ENCODE data around the gene TOPAZ1. TPM values are rescaled to one million over a fixed set of nuclear protein-coding genes. Genes with fewer than 3 reads are reported as not detected.

Gene TOPAZ1
- total and polyA plus RNA-seq, 2 of the 8 experiments (the other 6 are each of a cell fraction or from before 2014, with no cell fraction given): not detected

- no peak overlapping the region for H2BK120ac ChIP-seq (replicated peaks; ENCODE audit: low read depth, low read length)
- no peak for FAIRE-seq
- no peaks in the 10 kb centered on the region for H3K36me3 ChIP-seq (ENCODE audit: control insufficient read depth in 2 of 4, insufficient read depth in 4 of 4, low read length in 3 of 4)
- no peaks in the 10 kb centered on the region for H3K79me1 ChIP-seq (ENCODE audit: low read depth, low read length)
- H4K20me1 ChIP-seq (replicated peaks in 1 of 2; ENCODE audit: control insufficient read depth in 1 of 2, insufficient read depth in 2 of 2, low read length in 2 of 2): no peaks in the 10 kb centered on the region
- no peak overlapping the region for H4K8ac ChIP-seq (ENCODE audit: extremely low read depth, insufficient read depth, low read length)
- no peak overlapping the region for H3K23ac ChIP-seq (ENCODE audit: insufficient read length)
- ChIA-PET POLR2A (ENCODE audit: partially characterized antibody) (no interaction called here), CTCF (ENCODE audit: partially characterized antibody) (interaction anchor here (1.3 kb wide), 1 partner anchor 164 kb away, joined by 3 read pairs; no protein-coding TSS in a partner anchor)
- no peak overlapping the region for H3K14ac ChIP-seq (ENCODE audit: insufficient read length)
- no peak for DNase-seq (ENCODE audit: low read depth in 1 of 2, low spot score in 2 of 2)
- H3K23me2 ChIP-seq (ENCODE audit: low read depth, low read length): no peaks in the 10 kb centered on the region
- 82% methylated on average over 2 of the region's 2 CpGs; no CpG with 5 or more reads in 1 of the 2 experiments for WGBS, 2 experiments (ENCODE audit: extremely low coverage in 1 of 2, insufficient coverage in 1 of 2, insufficient read length in 1 of 2, insufficient replicate concordance in 2 of 2, low coverage in 1 of 2, low lambda C conversion rate in 2 of 2, missing lambda C conversion rate in 1 of 2)
- H3K4me3 ChIP-seq (ENCODE audit: extremely low read depth in 1 of 4, insufficient read depth in 2 of 4, low read depth in 3 of 4, low read length in 4 of 4): no peak overlapping the region
- H3K79me2 ChIP-seq (ENCODE audit: control insufficient read depth in 1 of 2, insufficient read depth in 2 of 2, low read length in 2 of 2): no peaks in the 10 kb centered on the region
- no peak overlapping the region for H3K18ac ChIP-seq (ENCODE audit: extremely low read depth, low read length)
- no peak overlapping the region for H3K56ac ChIP-seq (replicated peaks; ENCODE audit: insufficient read length, low read depth, low read length)
- no peak overlapping the region for H2BK15ac ChIP-seq (ENCODE audit: low read length)
- no peak overlapping the region for H2AFZ ChIP-seq (ENCODE audit: low read length)
- H2BK5ac ChIP-seq (ENCODE audit: low read depth, low read length): no peak overlapping the region
- no peaks in the 10 kb centered on the region for H3K9me3 ChIP-seq (ENCODE audit: insufficient read depth in 2 of 2, low read depth in 1 of 2, low read length in 1 of 2)
- no peak for TF ChIP-seq GTF2F1 (IDR thresholded peaks at IDR 0.05; ENCODE audit: borderline replicate concordance, low read depth, low read length)
- no peak for TF ChIP-seq TAF1 (IDR thresholded peaks at IDR 0.05; ENCODE audit: low read depth, low read length)
- no peak for TF ChIP-seq POU5F1 (IDR thresholded peaks at IDR 0.05; ENCODE audit: low read depth, low read length)
- no peak for TF ChIP-seq RFX5 (IDR thresholded peaks at IDR 0.05; ENCODE audit: borderline replicate concordance, low read depth, low read length)
- TF ChIP-seq TCF12 (IDR thresholded peaks at IDR 0.05; ENCODE audit: low read depth, low read length): no peak
- TF ChIP-seq RNF2 (IDR thresholded peaks at IDR 0.05; ENCODE audit: borderline replicate concordance, low read depth, low read length, missing control alignments, poor library complexity, severe bottlenecking): no peak
- TF ChIP-seq NRF1 (IDR thresholded peaks at IDR 0.05; ENCODE audit: low read depth, low read length): no peak
- TF ChIP-seq ASH2L (IDR thresholded peaks at IDR 0.05; ENCODE audit: low read length): no peak
- no peak for TF ChIP-seq GABPA (IDR thresholded peaks at IDR 0.05; ENCODE audit: borderline replicate concordance, insufficient read depth, low read length)
- no peak for TF ChIP-seq EZH2 (IDR thresholded peaks at IDR 0.05; ENCODE audit: low read depth, low read length, severe bottlenecking)
- no peak for TF ChIP-seq EGR1 (IDR thresholded peaks at IDR 0.05; ENCODE audit: borderline replicate concordance, low read depth, low read length)
- TF ChIP-seq MAFK (IDR thresholded peaks at IDR 0.05; ENCODE audit: low read depth, low read length): no peak
- no peak overlapping the region for H2BK12ac ChIP-seq (ENCODE audit: low read depth, low read length)
- H2BK20ac ChIP-seq (ENCODE audit: low read length): no peak overlapping the region
- H2AK5ac ChIP-seq (ENCODE audit: low read depth, low read length): no peak overlapping the region
- no peaks in the 10 kb centered on the region for H3K27me3 ChIP-seq (replicated peaks in 1 of 4; ENCODE audit: control insufficient read depth in 3 of 4, extremely low read depth in 1 of 4, insufficient read depth in 3 of 4, low read length in 3 of 4)
- H4K5ac ChIP-seq (ENCODE audit: insufficient read length, low read depth, low read length): no peak overlapping the region
- H4K91ac ChIP-seq (replicated peaks; ENCODE audit: insufficient read length, low read length): no peak overlapping the region
- no peak overlapping the region for H3K4me2 ChIP-seq (ENCODE audit: insufficient read depth in 1 of 2, low read depth in 2 of 2, low read length in 2 of 2)
- no peak overlapping the region for H3K9ac ChIP-seq (replicated peaks in 1 of 4; ENCODE audit: extremely low read depth in 1 of 4, low read depth in 3 of 4, low read length in 3 of 4)
- H3K4me1 ChIP-seq (replicated peaks in 1 of 4; ENCODE audit: control insufficient read depth in 3 of 4, insufficient read depth in 4 of 4, low read length in 3 of 4): no peaks in the 10 kb centered on the region
- no peak overlapping the region for H3K27ac ChIP-seq (ENCODE audit: low read depth, low read length)
- H3K4ac ChIP-seq (replicated peaks; ENCODE audit: insufficient read length, low read depth, low read length): no peak overlapping the region
Observed at GRCh38 chr3:44292276-44292675, 50.6 kb downstream of the TOPAZ1 start.

All from H1 (cell line).